CD4-positive, alpha-beta T cell treated with Interleukin-6 for 4 hours (primary cell): Measurements from ENCODE around the gene HCRTR1.

ENCODE experiments used
- DNase-seq: peaks from one replicate; pipeline ENCODE4 v3.0.0-alpha.2; 2020; ENCODE audit warnings: mixed read lengths

HCRTR1 gene

GRCh38 chr1:31652891-31653499 lies 35.5 kb downstream of the HCRTR1 start:
- no peak for DNase-seq

GRCh38 chr1:31653717-31654473 lies 36.4 kb downstream of the HCRTR1 start:
- DNase-seq: no peak

GRCh38 chr1:31654474-31654776 lies 36.9 kb downstream of the HCRTR1 start:
- DNase-seq: no peak

GRCh38 chr1:31655104-31655503 lies 37.6 kb downstream of the HCRTR1 start:
- DNase-seq: no peak

- DNase-seq: no peak
These were observed 38.3 kb downstream of the HCRTR1 start for GRCh38 chr1:31655756-31656155.

GRCh38 chr1:31657020-31657804 lies 39.7 kb downstream of the HCRTR1 start:
- DNase-seq: no peak

- DNase-seq: no peak
These were observed 40.6 kb downstream of the HCRTR1 start for GRCh38 chr1:31657972-31658510.

- DNase-seq: no peak
These were observed 41.2 kb downstream of the HCRTR1 start for GRCh38 chr1:31658721-31659120.

GRCh38 chr1:31659889-31660288 lies 42.4 kb downstream of the HCRTR1 start:
- DNase-seq: no peak

- no peak for DNase-seq
These were observed 43.5 kb downstream of the HCRTR1 start for GRCh38 chr1:31660871-31661455.

- DNase-seq: no peak
These were observed 44.4 kb downstream of the HCRTR1 start for GRCh38 chr1:31661856-31662255.

GRCh38 chr1:31662463-31662862 lies 45.0 kb downstream of the HCRTR1 start:
- DNase-seq: no peak

- peak; percentile 63 for DNase-seq
These were observed 46.3 kb downstream of the HCRTR1 start for GRCh38 chr1:31663622-31664452.

GRCh38 chr1:31664528-31664927 lies 47.0 kb downstream of the HCRTR1 start:
- no peak for DNase-seq

- no peak for DNase-seq
These were observed 47.9 kb downstream of the HCRTR1 start for GRCh38 chr1:31665234-31665878.

- DNase-seq: no peak
These were observed 48.9 kb downstream of the HCRTR1 start for GRCh38 chr1:31666263-31666963.

GRCh38 chr1:31667065-31667785 lies 49.7 kb downstream of the HCRTR1 start:
- no peak for DNase-seq

GRCh38 chr1:31668303-31668883 lies 50.9 kb downstream of the HCRTR1 start:
- DNase-seq: no peak

GRCh38 chr1:31669433-31669785 lies 51.9 kb downstream of the HCRTR1 start:
- DNase-seq: no peak
